ENCODE results near the gene UBA1. TPM values are rescaled to one million over a fixed set of nuclear protein-coding genes. Genes with fewer than 3 reads are reported as not detected.
A peak's percentile ranks its signal among the peaks of the same experiment; 100 is the strongest.

The UBA1 gene
- total and polyA plus RNA-seq, 2 of the 13 experiments (the other 11 are each of a cell fraction or from before 2014, with no cell fraction given) = 93.3 to 129 TPM

- TF ChIP-seq ZNF687 (CRISPR knock-in tag; IDR thresholded peaks at IDR 0.05) = peak; percentile 53
- TF ChIP-seq ISX (CRISPR knock-in tag; conservative IDR thresholded peaks at IDR 0.05) = no peak
- TF ChIP-seq PATZ1 (CRISPR knock-in tag; IDR thresholded peaks at IDR 0.05) = peak; percentile 90
- peak; percentile 71; the same call in 1 of the 2 replicates for TF ChIP-seq THRA (CRISPR knock-in tag; IDR thresholded peaks at IDR 0.05; ENCODE audit: borderline replicate concordance)
- TF ChIP-seq KDM1A (CRISPR knock-in tag; IDR thresholded peaks at IDR 0.05) = no peak
- TF ChIP-seq RXRA (CRISPR knock-in tag; IDR thresholded peaks at IDR 0.05) = peak; percentile 59; the same call in 1 of the 2 replicates
These were observed 25.5 kb downstream of the UBA1 start (continued) for GRCh38 chrX:47218920-47219815.
